Measurements from ENCODE around the gene LIF. TPM values are rescaled to one million over a fixed set of nuclear protein-coding genes. Genes with fewer than 3 reads are reported as not detected.

The LIF gene
- polyA plus RNA-seq, 1 of the 3 experiments (the other 2 are of a cell fraction) = 24.6 TPM

DNA sequence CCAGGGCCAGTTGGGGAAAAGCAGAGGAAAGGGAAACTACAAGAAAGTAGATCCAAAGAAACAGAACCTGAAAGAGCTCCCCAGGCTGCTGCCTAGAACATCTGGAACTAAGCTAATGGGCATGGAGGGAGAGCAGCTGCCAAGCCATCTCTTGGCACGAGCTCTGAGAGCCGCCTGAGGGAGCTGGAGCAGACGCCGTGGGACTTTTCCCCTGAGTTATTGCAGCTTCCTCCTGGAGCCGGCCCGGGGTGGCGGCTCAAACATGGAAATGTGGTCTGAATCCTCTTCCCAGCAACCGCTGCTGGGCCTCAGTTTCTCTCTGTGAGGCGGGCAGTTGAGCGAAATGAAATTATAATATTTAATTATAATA lies 41.8 kb downstream of the LIF start:
- Histone ChIP-seq H3K4me3 (ENCODE audit: low read depth in 2 of 2, low read length in 1 of 2) (no peak overlapping the region), H3K79me2 (ENCODE audit: insufficient read depth) (no peaks in the 10 kb centered on the region), H4K20me1 (ENCODE audit: insufficient read depth) (no peaks in the 10 kb centered on the region), H3K36me3 (replicated peaks in 1 of 2; ENCODE audit: control insufficient read depth in 1 of 2, insufficient read depth in 2 of 2, low read length in 1 of 2) (no peaks in the 10 kb centered on the region), H3K4me1 (ENCODE audit: control insufficient read depth in 1 of 2, insufficient read depth in 2 of 2, low read depth in 1 of 2, low read length in 1 of 2) (peaks cover 36 to 54% of the 10 kb centered on the region in 2 experiments; a peak in 3 of 4 replicates), H3F3A (replicated peaks; ENCODE audit: insufficient read depth) (peaks cover 39% of the 10 kb centered on the region), H3K9me3 (no peaks in the 10 kb centered on the region), H3K27ac (ENCODE audit: low read depth in 2 of 2, low read length in 1 of 2) (peak overlapping the region; percentile 70 to 94), H3K9me2 (no peaks in the 10 kb centered on the region), H3K4me2 (peak overlapping the region; percentile 6; the same call in 1 of the 2 replicates), H3K27me3 (ENCODE audit: insufficient read depth) (no peaks in the 10 kb centered on the region), H2AFZ (ENCODE audit: low read depth) (no peak overlapping the region; the same call in 1 of the 2 replicates), H3K9ac (peak overlapping the region; percentile 66; the same call in 1 of the 2 replicates)
- ChIA-PET CTCF (interaction anchor here (0.8 to 2.0 kb wide), 7 partner anchors 10 to 116 kb away, joined by 3 to 5 read pairs (median 4); no protein-coding TSS in a partner anchor), POLR2A (no interaction called here)
- 57% methylated on average over 4 of the region's 10 CpGs for WGBS (ENCODE audit: low lambda C conversion rate)
- DNase-seq = peak; percentile 80
- TF ChIP-seq FOXJ3 (CRISPR knock-in tag; IDR thresholded peaks at IDR 0.05) = 0 out of 2 replicates have a peak, but pooled peaks have one; percentile 11
- TF ChIP-seq NRF1 (IDR thresholded peaks at IDR 0.05; ENCODE audit: low read depth, low read length) = no peak
- TF ChIP-seq NFIC (IDR thresholded peaks at IDR 0.05; ENCODE audit: borderline replicate concordance) = peak; percentile 63
- peak; percentile 59 for TF ChIP-seq TCF12 (IDR thresholded peaks at IDR 0.05)
- TF ChIP-seq RCOR1 (IDR thresholded peaks at IDR 0.05; ENCODE audit: low read length) = peak; percentile 34; the same call in 1 of the 2 replicates
- TF ChIP-seq EP300 (IDR thresholded peaks at IDR 0.05; ENCODE audit: borderline replicate concordance in 1 of 2, low read depth in 1 of 2, low read length in 1 of 2) = peak in 1 of 2 experiments; percentile 33; a peak in 2 of 4 replicates
- no peak for TF ChIP-seq GABPA (IDR thresholded peaks at IDR 0.05; ENCODE audit: low read depth)
- TF ChIP-seq, protein P1, sequence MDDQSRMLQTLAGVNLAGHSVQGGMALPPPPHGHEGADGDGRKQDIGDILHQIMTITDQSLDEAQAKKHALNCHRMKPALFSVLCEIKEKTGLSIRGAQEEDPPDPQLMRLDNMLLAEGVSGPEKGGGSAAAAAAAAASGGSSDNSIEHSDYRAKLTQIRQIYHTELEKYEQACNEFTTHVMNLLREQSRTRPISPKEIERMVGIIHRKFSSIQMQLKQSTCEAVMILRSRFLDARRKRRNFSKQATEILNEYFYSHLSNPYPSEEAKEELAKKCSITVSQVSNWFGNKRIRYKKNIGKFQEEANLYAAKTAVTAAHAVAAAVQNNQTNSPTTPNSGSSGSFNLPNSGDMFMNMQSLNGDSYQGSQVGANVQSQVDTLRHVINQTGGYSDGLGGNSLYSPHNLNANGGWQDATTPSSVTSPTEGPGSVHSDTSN (IDR thresholded peaks at IDR 0.05) = no peak

DNA sequence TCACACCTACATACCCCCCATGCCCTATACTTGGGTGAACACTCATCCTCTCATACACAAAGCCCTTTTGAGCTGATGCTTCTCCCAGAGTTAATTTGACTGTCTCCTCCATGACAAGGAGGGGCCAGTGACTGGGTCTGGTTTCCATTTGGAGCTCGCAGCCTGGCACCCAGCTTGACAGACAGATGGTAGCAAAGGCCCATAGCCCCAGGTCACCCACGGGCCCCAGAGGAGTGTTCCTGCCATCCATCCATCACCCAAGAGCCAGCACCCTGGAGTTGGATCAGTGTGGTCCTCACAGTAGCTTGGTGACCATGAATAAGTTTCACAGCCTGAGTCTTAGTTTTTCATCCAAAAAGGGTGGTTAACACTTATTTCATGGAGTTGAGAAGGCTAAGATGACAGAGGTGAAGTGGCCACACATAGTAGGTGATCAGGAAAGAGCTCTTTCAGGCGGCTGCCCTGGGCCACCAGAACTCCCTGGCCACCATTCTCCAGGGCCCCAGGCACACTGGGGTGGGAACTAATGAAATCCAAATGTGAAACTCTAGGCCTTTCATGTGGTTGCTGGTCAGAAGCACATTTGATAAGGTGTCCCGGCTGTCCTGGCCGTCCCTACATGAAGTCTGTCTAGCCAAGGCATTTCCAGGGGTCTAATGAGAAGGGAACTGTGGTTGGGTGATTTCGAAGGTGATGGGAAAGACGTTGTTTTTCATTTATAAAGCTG lies 42.4 kb downstream of the LIF start:
- ChIA-PET POLR2A (no interaction called here), CTCF (interaction anchor here (0.8 to 1.9 kb wide), 6 partner anchors 11 to 116 kb away, joined by 3 to 5 read pairs (median 4); no protein-coding TSS in a partner anchor)
- 0 out of 2 replicates have a peak, but pooled peaks have one; percentile 20 for TF ChIP-seq FOXJ3 (CRISPR knock-in tag; IDR thresholded peaks at IDR 0.05)
- TF ChIP-seq FOXM1 (IDR thresholded peaks at IDR 0.05; ENCODE audit: low read depth) = no peak
- no peak for TF ChIP-seq MEF2A (IDR thresholded peaks at IDR 0.05; ENCODE audit: borderline replicate concordance, low read depth)
- Histone ChIP-seq H3K27ac (ENCODE audit: low read depth in 2 of 2, low read length in 1 of 2) (peak overlapping the region; percentile 70 to 94), H3K4me2 (peak overlapping the region; percentile 6; the same call in 1 of the 2 replicates), H4K20me1 (ENCODE audit: insufficient read depth) (no peaks in the 10 kb centered on the region), H3K9me3 (no peaks in the 10 kb centered on the region), H3K4me3 (ENCODE audit: low read depth in 2 of 2, low read length in 1 of 2) (no peak overlapping the region), H3K4me1 (ENCODE audit: control insufficient read depth in 1 of 2, insufficient read depth in 2 of 2, low read depth in 1 of 2, low read length in 1 of 2) (peaks cover 35 to 48% of the 10 kb centered on the region in 2 experiments; a peak in 3 of 4 replicates), H3K36me3 (replicated peaks in 1 of 2; ENCODE audit: control insufficient read depth in 1 of 2, insufficient read depth in 2 of 2, low read length in 1 of 2) (no peaks in the 10 kb centered on the region), H3K27me3 (ENCODE audit: insufficient read depth) (no peaks in the 10 kb centered on the region), H2AFZ (ENCODE audit: low read depth) (no peak overlapping the region; the same call in 1 of the 2 replicates), H3K9ac (no peak overlapping the region; the same call in 1 of the 2 replicates), H3K79me2 (ENCODE audit: insufficient read depth) (no peaks in the 10 kb centered on the region), H3F3A (replicated peaks; ENCODE audit: insufficient read depth) (peaks cover 40% of the 10 kb centered on the region), H3K9me2 (no peaks in the 10 kb centered on the region)
- peak; percentile 64 for DNase-seq
- WGBS (ENCODE audit: low lambda C conversion rate) = 59% methylated on average over 7 of the region's 7 CpGs

All from SK-N-SH (cell line).